ENCODE results near the gene POLR3E.
"Not testable (repeated sequence)": the region's sequence is repeated elsewhere in the genome, so short reads cannot be mapped to it uniquely, and the experiment has no call there.

The POLR3E gene

GRCh38 chr16:22347100-22347820 is 50.1 kb downstream of the POLR3E start:
- H3K4me1 Mint-ChIP-seq = peaks cover 3 to 10% of the 10 kb centered on the region in 2 donors
- H3K36me3 Mint-ChIP-seq = peaks cover 29 to 45% of the 10 kb centered on the region in 2 donors
- no peaks in the 10 kb centered on the region for H3K9me3 Mint-ChIP-seq
- no peak for ATAC-seq (replicated peaks)
- no peak for DNase-seq
- H3K4me3 Mint-ChIP-seq = no peak overlapping the region
- no peak overlapping the region for H3K27ac Mint-ChIP-seq
- H3K27me3 Mint-ChIP-seq = no peaks in the 10 kb centered on the region

- no peaks in the 10 kb centered on the region for H3K9me3 Mint-ChIP-seq
- H3K4me1 Mint-ChIP-seq = peaks cover 6 to 20% of the 10 kb centered on the region in 2 donors
- H3K27me3 Mint-ChIP-seq = no peaks in the 10 kb centered on the region
- DNase-seq (no peak), ATAC-seq (replicated peaks) (no peak)
- peaks cover 29 to 45% of the 10 kb centered on the region in 2 donors for H3K36me3 Mint-ChIP-seq
- no peak overlapping the region for H3K4me3 Mint-ChIP-seq
- no peak overlapping the region for H3K27ac Mint-ChIP-seq
Observed at GRCh38 chr16:22348291-22348690, 51.1 kb downstream of the POLR3E start.

- DNase-seq; H3K27ac Mint-ChIP-seq; H3K9me3 Mint-ChIP-seq; ATAC-seq (replicated peaks); H3K4me3 Mint-ChIP-seq; H3K27me3 Mint-ChIP-seq: not testable (repeated sequence)
- H3K4me1 Mint-ChIP-seq = peaks cover 19 to 46% of the 10 kb centered on the region in 2 donors
- peaks cover 29 to 46% of the 10 kb centered on the region in 2 donors for H3K36me3 Mint-ChIP-seq
Observed at GRCh38 chr16:22351017-22351416, 53.8 kb downstream of the POLR3E start.

GRCh38 chr16:22352140-22352539 is 54.9 kb downstream of the POLR3E start:
- H3K36me3 Mint-ChIP-seq = peaks cover 21 to 38% of the 10 kb centered on the region in 2 donors
- no peak overlapping the region for H3K4me3 Mint-ChIP-seq
- DNase-seq = no peak
- no peaks in the 10 kb centered on the region for H3K27me3 Mint-ChIP-seq
- H3K9me3 Mint-ChIP-seq = peaks cover 0 to 3% of the 10 kb centered on the region in 2 donors
- peaks cover 16 to 37% of the 10 kb centered on the region in 2 donors for H3K4me1 Mint-ChIP-seq
- ATAC-seq (replicated peaks) = no peak
- H3K27ac Mint-ChIP-seq = no peak overlapping the region

GRCh38 chr16:22352723-22353122 is 55.5 kb downstream of the POLR3E start:
- no peak for ATAC-seq (replicated peaks)
- Mint-ChIP-seq H3K9me3 (peaks cover 0 to 3% of the 10 kb centered on the region in 2 donors), H3K4me3 (no peak overlapping the region), H3K36me3 (peaks cover 15 to 32% of the 10 kb centered on the region in 2 donors), H3K27ac (peak overlapping the region; percentile 20), H3K4me1 (peaks cover 18 to 42% of the 10 kb centered on the region in 2 donors), H3K27me3 (no peaks in the 10 kb centered on the region)
- no peak for DNase-seq

GRCh38 chr16:22353191-22353919 is 56.1 kb downstream of the POLR3E start:
- H3K4me3 Mint-ChIP-seq = peak overlapping the region; percentile 30 to 32
- no peaks in the 10 kb centered on the region for H3K27me3 Mint-ChIP-seq
- peaks cover 0 to 3% of the 10 kb centered on the region in 2 donors for H3K9me3 Mint-ChIP-seq
- H3K27ac Mint-ChIP-seq = peak overlapping the region; percentile 80
- peaks cover 21 to 48% of the 10 kb centered on the region in 2 donors for H3K4me1 Mint-ChIP-seq
- peak; percentile 15 for DNase-seq
- H3K36me3 Mint-ChIP-seq = peaks cover 13 to 32% of the 10 kb centered on the region in 2 donors
- peak; percentile 85 to 86 for ATAC-seq (replicated peaks)

- Mint-ChIP-seq H3K4me1 (peaks cover 21 to 48% of the 10 kb centered on the region in 2 donors), H3K27me3 (no peaks in the 10 kb centered on the region), H3K4me3 (no peak overlapping the region), H3K9me3 (peaks cover 0 to 3% of the 10 kb centered on the region in 2 donors), H3K36me3 (peaks cover 12 to 27% of the 10 kb centered on the region in 2 donors), H3K27ac (peak overlapping the region; percentile 80)
- ATAC-seq (replicated peaks) (peak; percentile 6 to 12), DNase-seq (no peak)
Observed at GRCh38 chr16:22353933-22354541, 56.8 kb downstream of the POLR3E start.

- DNase-seq (no peak), ATAC-seq (replicated peaks) (peak; percentile 45 to 67)
- Mint-ChIP-seq H3K4me3 (no peak overlapping the region), H3K36me3 (peaks cover 5 to 18% of the 10 kb centered on the region in 2 donors), H3K27ac (peak overlapping the region; percentile 31), H3K4me1 (peaks cover 21 to 48% of the 10 kb centered on the region in 2 donors), H3K27me3 (no peaks in the 10 kb centered on the region), H3K9me3 (peaks cover 0 to 3% of the 10 kb centered on the region in 2 donors)
Observed at GRCh38 chr16:22355487-22355908, 58.3 kb downstream of the POLR3E start.

- Mint-ChIP-seq H3K36me3 (peaks cover 5 to 14% of the 10 kb centered on the region in 2 donors), H3K4me3 (peak overlapping the region in 1 of 2 donors; percentile 25), H3K9me3 (peaks cover 0 to 3% of the 10 kb centered on the region in 2 donors), H3K27ac (peak overlapping the region; percentile 37), H3K27me3 (no peaks in the 10 kb centered on the region), H3K4me1 (peaks cover 21 to 48% of the 10 kb centered on the region in 2 donors)
- ATAC-seq (replicated peaks) = peak in 1 of 2 donors; percentile 4
- DNase-seq = no peak
Observed at GRCh38 chr16:22356930-22357634, 59.9 kb downstream of the POLR3E start.

GRCh38 chr16:22357635-22357971 is 60.4 kb downstream of the POLR3E start:
- Mint-ChIP-seq H3K36me3 (peaks cover 5 to 14% of the 10 kb centered on the region in 2 donors), H3K4me1 (peaks cover 21 to 43% of the 10 kb centered on the region in 2 donors), H3K9me3 (peaks cover 0 to 3% of the 10 kb centered on the region in 2 donors), H3K27me3 (no peaks in the 10 kb centered on the region), H3K27ac (no peak overlapping the region), H3K4me3 (peak overlapping the region in 1 of 2 donors; percentile 25)
- DNase-seq = no peak
- peak; percentile 15 to 18 for ATAC-seq (replicated peaks)

- Mint-ChIP-seq H3K27ac (peak overlapping the region; percentile 25), H3K9me3 (peaks cover 0 to 3% of the 10 kb centered on the region in 2 donors), H3K4me1 (peaks cover 21 to 39% of the 10 kb centered on the region in 2 donors), H3K27me3 (no peaks in the 10 kb centered on the region), H3K36me3 (peaks cover 5 to 14% of the 10 kb centered on the region in 2 donors), H3K4me3 (no peak overlapping the region)
- DNase-seq (no peak), ATAC-seq (replicated peaks) (no peak)
Observed at GRCh38 chr16:22358000-22358399, 60.8 kb downstream of the POLR3E start.

- Mint-ChIP-seq H3K36me3 (peaks cover 16 to 26% of the 10 kb centered on the region in 2 donors), H3K27me3 (no peaks in the 10 kb centered on the region), H3K9me3 (peaks cover 0 to 3% of the 10 kb centered on the region in 2 donors), H3K4me1 (peaks cover 14 to 24% of the 10 kb centered on the region in 2 donors), H3K4me3 (no peak overlapping the region), H3K27ac (no peak overlapping the region)
- ATAC-seq (replicated peaks) (no peak), DNase-seq (no peak)
Observed at GRCh38 chr16:22359679-22360078, 62.5 kb downstream of the POLR3E start.

- Mint-ChIP-seq H3K4me3 (no peak overlapping the region), H3K9me3 (no peaks in the 10 kb centered on the region), H3K27me3 (no peaks in the 10 kb centered on the region), H3K36me3 (peaks cover 16 to 26% of the 10 kb centered on the region in 2 donors), H3K4me1 (peaks cover 6 to 11% of the 10 kb centered on the region in 2 donors), H3K27ac (no peak overlapping the region)
- peak in 1 of 2 donors; percentile 34 for ATAC-seq (replicated peaks)
- no peak for DNase-seq
Observed at GRCh38 chr16:22360963-22361659, 63.9 kb downstream of the POLR3E start.
